ENCODE data around the gene FGF12.
"Not testable (repeated sequence)": the region's sequence is repeated elsewhere in the genome, so short reads cannot be mapped to it uniquely, and the experiment has no call there.

Gene FGF12

GRCh38 chr3:192727032-192727847 lies at the start of gene FGF12:
Gene FGF12 (minus strand): TSS chr3:192727541.
- peak; percentile 12 for DNase-seq (ENCODE audit: low spot score)

- DNase-seq (ENCODE audit: low spot score): not testable (repeated sequence)
Measured at GRCh38 chr3:192774341-192774740, 47.0 kb upstream of the FGF12 start.

- DNase-seq (ENCODE audit: low spot score): no peak
Measured at GRCh38 chr3:192772240-192772894, 45.0 kb upstream of the FGF12 start.

- DNase-seq (ENCODE audit: low spot score): no peak
Measured at GRCh38 chr3:192758654-192759053, 31.3 kb upstream of the FGF12 start.

- DNase-seq (ENCODE audit: low spot score): no peak
Measured at GRCh38 chr3:192751148-192751547, 23.8 kb upstream of the FGF12 start.

- DNase-seq (ENCODE audit: low spot score): no peak
Measured at GRCh38 chr3:192750201-192750600, 22.9 kb upstream of the FGF12 start.

- no peak for DNase-seq (ENCODE audit: low spot score)
Measured at GRCh38 chr3:192747746-192748145, 20.4 kb upstream of the FGF12 start.

- DNase-seq (ENCODE audit: low spot score): no peak
Measured at GRCh38 chr3:192747145-192747544, 19.8 kb upstream of the FGF12 start.

- DNase-seq (ENCODE audit: low spot score): no peak
Measured at GRCh38 chr3:192745150-192745549, 17.8 kb upstream of the FGF12 start.

- not testable (repeated sequence) for DNase-seq (ENCODE audit: low spot score)
Measured at GRCh38 chr3:192744604-192745003, 17.3 kb upstream of the FGF12 start.

- no peak for DNase-seq (ENCODE audit: low spot score)
Measured at GRCh38 chr3:192737506-192737905, 10.2 kb upstream of the FGF12 start.

GRCh38 chr3:192731233-192731632 lies 3.9 kb upstream of the FGF12 start:
- no peak for DNase-seq (ENCODE audit: low spot score)

GRCh38 chr3:192726385-192726784 lies 956 bp downstream of the FGF12 start:
- DNase-seq (ENCODE audit: low spot score): no peak

- no peak for DNase-seq (ENCODE audit: low spot score)
Measured at GRCh38 chr3:192719964-192720363, 7.4 kb downstream of the FGF12 start.

- DNase-seq (ENCODE audit: low spot score): no peak
Measured at GRCh38 chr3:192718156-192718555, 9.2 kb downstream of the FGF12 start.

GRCh38 chr3:192715126-192715525 lies 12.2 kb downstream of the FGF12 start:
- DNase-seq (ENCODE audit: low spot score): no peak

- not testable (repeated sequence) for DNase-seq (ENCODE audit: low spot score)
Measured at GRCh38 chr3:192711126-192711525, 16.2 kb downstream of the FGF12 start.

- DNase-seq (ENCODE audit: low spot score): no peak
Measured at GRCh38 chr3:192710366-192710765, 17.0 kb downstream of the FGF12 start.

- no peak for DNase-seq (ENCODE audit: low spot score)
Measured at GRCh38 chr3:192706272-192706671, 21.1 kb downstream of the FGF12 start.

- DNase-seq (ENCODE audit: low spot score): no peak
Measured at GRCh38 chr3:192700885-192701284, 26.5 kb downstream of the FGF12 start.

GRCh38 chr3:192696943-192697587 lies 30.3 kb downstream of the FGF12 start:
- no peak for DNase-seq (ENCODE audit: low spot score)

- no peak for DNase-seq (ENCODE audit: low spot score)
Measured at GRCh38 chr3:192687488-192688152, 39.7 kb downstream of the FGF12 start.
